ENCODE data around the gene SP7. TPM values are rescaled to one million over a fixed set of nuclear protein-coding genes. Genes with fewer than 3 reads are reported as not detected.

Gene SP7
- polyA plus RNA-seq, 2 of the 4 experiments (the other 2 are of a cell fraction): 0.05 to 0.06 TPM

DNA sequence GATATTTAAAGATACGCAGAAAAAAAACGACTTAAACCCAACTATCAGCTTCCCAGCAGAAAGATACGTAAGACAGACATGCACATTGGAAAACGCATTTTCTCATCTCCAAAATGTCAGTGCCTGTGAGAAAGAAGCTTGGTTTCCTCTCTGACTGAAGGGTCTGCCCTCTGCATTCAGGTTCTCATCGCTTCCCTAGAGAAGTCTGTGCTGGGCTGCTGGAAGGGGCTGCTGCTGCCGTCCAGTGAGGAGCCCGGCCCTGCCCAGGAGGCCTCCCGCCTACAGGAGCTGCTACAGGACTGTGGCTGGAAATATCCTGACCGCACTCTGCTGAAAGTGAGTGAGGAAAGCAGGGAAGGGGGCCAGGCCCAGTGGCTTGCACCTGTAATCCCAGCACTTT lies 45.5 kb downstream of the SP7 start:
- POLR2A ChIA-PET: no interaction called here
- Histone ChIP-seq H3K27ac (no peak overlapping the region), H3K9me3 (no peaks in the 10 kb centered on the region), H3K4me2 (no peak overlapping the region), H3K4me1 (0 out of 3 replicates have a peak, but pooled peaks cover 5% of the 10 kb centered on the region), H3K4me3 (no peak overlapping the region)
- CTCF ChIA-PET: interaction anchor here (0.6 to 28.2 kb wide), 9 partner anchors 12 to 131 kb away, joined by 3 to 1046 read pairs (median 23); partner anchors contain the start of genes AAAS, ESPL1 and ITGB7
- FAIRE-seq (no peak), DNase-seq (ENCODE audit: low read depth in 1 of 2, low spot score in 1 of 2) (no peak), ATAC-seq (no peak)
- TF ChIP-seq CBX8 (IDR thresholded peaks at IDR 0.05): no peak
- no peak for TF ChIP-seq EP300 (IDR thresholded peaks at IDR 0.05)
- TF ChIP-seq SMC3 (IDR thresholded peaks at IDR 0.05): no peak
- 85% methylated on average over 9 of the region's 9 CpGs for WGBS (ENCODE audit: missing lambda C conversion rate)

- Histone ChIP-seq H3K4me2 (no peak overlapping the region), H3K27ac (no peak overlapping the region), H3K4me3 (no peak overlapping the region), H3K4me1 (0 out of 3 replicates have a peak, but pooled peaks cover 4% of the 10 kb centered on the region), H3K9me3 (no peaks in the 10 kb centered on the region)
- CTCF ChIA-PET: interaction anchor here (1.2 to 28.2 kb wide), 10 partner anchors 9 to 214 kb away, joined by 3 to 1046 read pairs (median 34); partner anchors contain the start of genes AAAS, ESPL1, ITGB7 and MYG1
- POLR2A ChIA-PET: no interaction called here
- DNase-seq (ENCODE audit: low read depth in 1 of 2, low spot score in 1 of 2) (no peak), FAIRE-seq (no peak), ATAC-seq (no peak)
- no peak for TF ChIP-seq HOXB5 (CRISPR knock-in tag; IDR thresholded peaks at IDR 0.05)
- TF ChIP-seq ZFP36 (IDR thresholded peaks at IDR 0.05; ENCODE audit: borderline replicate concordance, partially characterized antibody): no peak
- no peak for TF ChIP-seq EHMT2 (IDR thresholded peaks at IDR 0.05; ENCODE audit: low read depth)
- TF ChIP-seq HOXA7 (CRISPR knock-in tag; IDR thresholded peaks at IDR 0.05): no peak
- WGBS (ENCODE audit: missing lambda C conversion rate): 74% methylated on average over 4 of the region's 4 CpGs
Measured at GRCh38 chr12:53289891-53290290, 46.3 kb downstream of the SP7 start.

DNA sequence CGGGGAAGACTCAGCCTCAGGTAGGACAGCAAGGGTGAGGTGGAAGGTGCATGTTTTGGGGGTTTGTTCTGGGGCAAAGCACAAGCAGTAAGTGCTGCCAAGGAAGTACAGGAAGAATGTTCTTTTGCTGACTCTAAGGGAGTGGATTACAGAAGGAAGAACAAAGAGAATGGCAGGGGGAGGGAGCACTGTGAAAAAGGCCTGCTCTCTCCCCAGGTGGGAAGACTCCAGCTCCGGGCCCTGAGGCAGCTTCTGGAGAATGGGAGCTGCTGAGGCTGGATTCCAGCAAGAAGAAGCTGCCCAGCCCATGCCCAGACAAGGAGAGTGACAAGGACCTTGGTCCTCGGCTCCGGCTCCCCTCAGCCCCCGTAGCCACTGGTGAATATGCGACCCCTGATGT lies 47.8 kb downstream of the SP7 start:
- 95% methylated on average over 6 of the region's 6 CpGs for WGBS (ENCODE audit: missing lambda C conversion rate)
- no peak for ATAC-seq
- CTCF ChIA-PET: interaction anchor here (0.6 to 28.2 kb wide), 29 partner anchors 10 to 304 kb away, joined by 3 to 1046 read pairs (median 7); partner anchors contain the start of genes ESPL1, ITGB7, MYG1 and SOAT2
- H3K4me1 ChIP-seq: no peaks in the 10 kb centered on the region
- H3K27ac ChIP-seq: no peak overlapping the region
- POLR2A ChIA-PET: interaction anchor here (0.8 kb wide), 1 partner anchor 10 kb away, joined by 3 read pairs; no protein-coding TSS in a partner anchor
- FAIRE-seq: no peak
- no peak overlapping the region for H3K4me2 ChIP-seq
- DNase-seq (ENCODE audit: low read depth in 1 of 2, low spot score in 1 of 2): no peak
- H3K9me3 ChIP-seq: no peaks in the 10 kb centered on the region
- TF ChIP-seq ZNF302 (CRISPR knock-in tag; IDR thresholded peaks at IDR 0.05): no peak
- TF ChIP-seq RCOR1 (IDR thresholded peaks at IDR 0.05; ENCODE audit: low read depth, low read length): no peak
- TF ChIP-seq RFX5 (IDR thresholded peaks at IDR 0.05): no peak
- TF ChIP-seq CHD2 (IDR thresholded peaks at IDR 0.05; ENCODE audit: low read length, partially characterized antibody): no peak
- no peak for TF ChIP-seq NPAS2 (CRISPR knock-in tag; IDR thresholded peaks at IDR 0.05; ENCODE audit: borderline replicate concordance)
- no peak for TF ChIP-seq EHF (CRISPR knock-in tag; IDR thresholded peaks at IDR 0.05)
- TF ChIP-seq CHD4 (IDR thresholded peaks at IDR 0.05; ENCODE audit: borderline replicate concordance): no peak
- no peak for TF ChIP-seq KDM1A (IDR thresholded peaks at IDR 0.05; ENCODE audit: low read depth)
- no peak for TF ChIP-seq SREBF2 (IDR thresholded peaks at IDR 0.05)
- no peak for TF ChIP-seq REST (IDR thresholded peaks at IDR 0.05)
- TF ChIP-seq TFCP2L1 (CRISPR knock-in tag; IDR thresholded peaks at IDR 0.05): no peak
- H3K4me3 ChIP-seq: no peak overlapping the region
